Measurements from ENCODE around the gene CYTH1.

The CYTH1 gene

DNA sequence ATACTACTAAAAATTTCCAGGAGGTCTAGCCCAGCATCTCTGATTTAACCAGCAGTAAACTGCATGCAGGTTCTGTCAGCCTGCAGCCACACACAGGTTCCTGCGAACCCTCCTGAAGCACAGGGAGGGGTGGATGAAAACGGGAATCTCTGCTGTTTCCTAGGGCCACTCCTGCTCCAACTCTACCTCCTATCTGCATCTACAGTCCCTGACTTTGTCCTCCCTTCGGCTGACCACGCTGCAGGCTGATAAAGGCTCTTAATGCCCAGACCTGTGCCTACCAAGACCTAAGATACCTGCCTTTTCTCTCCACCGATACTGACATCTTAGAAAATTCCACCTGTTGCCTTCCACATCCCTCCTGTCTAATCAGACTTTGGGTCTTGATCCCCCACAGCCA lies 50.2 kb downstream of the CYTH1 start:
- no peak for DNase-seq

DNA sequence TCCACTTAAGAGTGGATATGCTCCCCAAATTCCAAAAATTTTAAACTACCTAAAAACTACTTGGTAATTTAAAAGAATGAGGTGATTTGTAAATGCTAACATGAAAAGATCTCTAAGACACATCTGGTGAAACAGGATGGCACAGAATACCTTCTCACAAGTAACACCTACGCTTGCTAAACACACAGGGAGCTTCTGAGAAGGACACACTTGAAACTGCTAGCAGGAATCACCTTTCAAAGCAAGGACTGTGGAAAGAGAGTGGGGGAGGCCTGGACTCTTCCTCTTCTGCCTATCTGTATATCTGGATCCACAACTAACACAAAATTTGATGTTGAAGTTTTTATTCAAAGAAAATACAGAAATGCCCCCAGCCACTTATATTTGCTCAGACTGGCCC lies 52.4 kb downstream of the CYTH1 start:
- DNase-seq = no peak

DNA sequence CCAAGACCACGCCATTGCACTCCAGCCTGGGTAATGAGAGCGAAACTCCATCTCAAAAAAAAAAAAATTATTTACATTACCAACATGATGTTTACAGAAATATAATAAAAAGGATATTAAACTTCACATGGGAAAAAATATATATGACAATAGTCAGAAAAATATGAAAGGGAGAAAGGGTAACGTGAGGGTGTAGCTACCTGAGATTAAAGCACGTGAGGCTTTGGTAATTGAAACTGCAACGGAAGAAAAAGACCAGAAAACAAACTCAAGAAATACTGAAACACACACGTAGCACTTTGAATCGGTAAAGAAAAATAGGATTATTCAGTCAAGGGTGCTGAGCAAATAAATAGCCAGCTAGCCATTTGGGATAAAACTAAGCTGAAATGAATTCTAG lies 53.6 kb downstream of the CYTH1 start:
- no peak for DNase-seq

DNA sequence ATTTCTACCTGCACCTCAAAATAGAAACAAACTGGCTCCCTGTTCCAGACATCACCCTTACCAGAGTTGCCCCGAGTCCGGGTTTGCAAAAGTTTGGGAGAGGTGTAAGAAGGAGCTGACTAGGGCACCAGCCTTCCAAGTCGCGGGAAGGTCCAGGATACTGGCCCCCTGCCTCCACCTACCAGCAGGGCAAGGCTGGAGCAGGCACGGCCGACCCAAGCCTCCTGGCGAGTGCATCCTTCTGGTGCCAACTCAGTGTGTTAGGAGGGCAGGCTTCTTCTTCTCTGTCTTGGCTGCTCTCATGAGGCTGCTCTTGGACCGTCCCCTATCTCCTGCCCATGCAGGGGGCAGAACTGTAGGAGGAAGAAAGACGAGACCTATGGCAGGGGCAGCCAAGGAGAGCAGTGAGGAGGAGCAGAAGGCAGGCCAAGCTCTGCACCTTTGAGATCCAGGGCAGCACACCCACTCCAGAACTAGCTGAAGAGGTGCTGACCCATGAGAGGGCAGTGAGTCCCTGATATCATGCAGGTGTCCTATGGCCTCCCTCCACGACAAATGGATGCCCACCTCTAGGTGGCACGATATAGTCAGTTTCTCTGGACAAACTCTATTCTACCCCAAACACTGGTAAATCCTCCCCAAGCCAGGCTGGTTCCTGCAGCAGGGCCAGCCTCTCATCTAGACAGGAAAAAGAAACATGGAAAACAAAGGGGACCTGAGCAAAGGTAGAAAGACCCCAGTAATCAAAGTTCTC lies 54.4 kb downstream of the CYTH1 start:
- DNase-seq = no peak

DNA sequence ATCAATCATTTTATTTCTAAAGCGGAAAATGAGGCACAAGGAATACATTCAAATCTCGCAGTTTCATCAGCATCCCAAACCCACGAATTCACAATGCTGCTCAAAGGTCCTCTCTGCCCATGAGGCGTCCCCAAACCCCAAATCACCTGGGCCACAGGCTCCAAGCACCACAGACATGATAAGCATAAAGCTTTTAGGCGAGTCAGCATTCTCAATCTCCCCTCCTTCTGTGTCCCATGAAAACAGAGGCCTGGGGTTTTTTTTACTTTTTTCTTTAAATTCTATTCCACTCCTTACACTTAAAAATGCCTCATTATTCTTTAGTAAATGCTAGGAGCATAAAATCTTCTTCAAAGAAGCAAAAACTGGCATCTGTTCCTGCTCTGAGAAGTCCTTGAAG lies 55.0 kb downstream of the CYTH1 start:
- DNase-seq = no peak

DNA sequence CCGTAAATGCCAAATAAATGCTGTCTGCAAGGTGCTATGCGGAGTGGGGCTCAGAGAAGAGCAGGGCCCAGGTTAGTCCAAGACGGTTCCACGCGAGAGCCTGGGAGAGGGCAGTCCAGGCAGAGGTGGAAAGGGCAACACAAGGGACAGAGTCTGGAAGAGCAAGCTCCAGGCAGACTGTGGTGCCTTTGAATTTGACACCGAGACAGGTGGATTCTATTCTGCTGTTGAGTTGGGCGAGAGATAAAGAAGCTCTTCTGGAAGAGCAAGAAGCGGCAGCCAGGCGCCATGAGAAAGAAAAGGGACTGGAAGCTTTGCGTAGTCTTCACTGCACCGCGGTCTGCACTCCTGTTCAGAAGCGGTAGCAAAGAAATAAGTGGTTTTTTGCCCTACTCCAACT lies 55.6 kb downstream of the CYTH1 start:
- DNase-seq = no peak

DNA sequence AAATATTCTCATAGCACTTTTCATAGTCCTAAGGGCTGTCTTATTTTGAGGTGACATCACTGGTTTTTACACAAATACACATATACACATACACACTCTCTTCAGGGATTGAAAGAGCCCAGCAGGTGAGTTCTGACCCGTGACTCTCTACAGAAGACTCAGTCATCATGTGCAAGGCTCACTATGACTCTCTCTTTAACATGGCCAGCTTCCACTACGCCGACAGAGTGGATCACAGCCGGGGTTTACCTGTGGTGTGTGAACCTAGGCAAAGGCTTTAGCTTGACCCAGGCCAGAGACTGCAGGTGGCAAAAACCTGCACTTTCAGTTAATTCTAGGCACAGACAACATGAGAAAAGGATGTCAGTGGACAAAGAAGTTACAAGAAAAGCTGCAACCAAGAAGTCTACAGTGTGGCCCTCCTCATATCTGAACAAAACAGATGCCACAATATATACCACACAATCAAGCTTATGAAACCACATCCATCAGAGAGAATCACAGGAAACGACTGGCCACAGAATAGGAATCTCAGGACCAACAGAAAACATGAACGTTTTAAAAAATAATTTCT lies 56.5 kb downstream of the CYTH1 start:
- no peak for DNase-seq

DNA sequence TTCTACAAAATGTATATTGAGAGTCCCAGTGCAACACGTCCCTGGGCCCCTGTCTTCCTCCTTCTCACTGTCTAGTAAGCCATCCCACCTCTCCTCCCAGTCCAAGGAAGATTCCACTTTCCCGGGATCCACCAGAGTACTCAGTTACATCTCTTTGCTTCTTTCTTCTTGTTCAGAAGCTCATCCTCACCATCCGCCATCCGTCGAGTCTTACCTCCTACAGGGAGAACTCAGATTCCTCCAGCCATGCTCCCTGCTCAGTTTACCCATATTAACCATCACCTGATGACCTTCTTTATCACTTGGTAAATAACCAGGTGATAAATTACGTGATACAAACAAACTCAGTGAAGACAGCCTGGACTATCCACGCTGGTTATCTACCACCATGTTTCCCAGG lies 57.1 kb downstream of the CYTH1 start:
- no peak for DNase-seq

DNA sequence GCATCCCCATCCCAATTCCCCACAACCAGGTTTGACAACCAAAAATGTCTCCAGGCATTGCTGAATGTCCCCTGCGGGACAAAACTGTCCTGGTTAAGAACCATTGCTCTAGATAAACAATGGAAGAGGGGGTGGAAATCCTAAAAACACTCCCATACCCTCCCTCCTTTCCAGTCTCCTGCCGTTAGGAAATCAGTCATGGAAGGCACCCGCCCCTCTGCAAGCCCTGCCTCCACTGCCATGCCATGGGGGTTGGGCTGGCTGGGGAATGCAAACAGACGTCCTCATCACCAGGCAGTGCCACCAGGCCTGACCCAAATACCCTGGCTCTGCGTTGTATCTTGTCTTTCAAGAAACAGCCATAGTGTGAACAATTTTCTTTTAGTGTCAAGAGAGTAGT lies 57.5 kb downstream of the CYTH1 start:
- DNase-seq = no peak

DNA sequence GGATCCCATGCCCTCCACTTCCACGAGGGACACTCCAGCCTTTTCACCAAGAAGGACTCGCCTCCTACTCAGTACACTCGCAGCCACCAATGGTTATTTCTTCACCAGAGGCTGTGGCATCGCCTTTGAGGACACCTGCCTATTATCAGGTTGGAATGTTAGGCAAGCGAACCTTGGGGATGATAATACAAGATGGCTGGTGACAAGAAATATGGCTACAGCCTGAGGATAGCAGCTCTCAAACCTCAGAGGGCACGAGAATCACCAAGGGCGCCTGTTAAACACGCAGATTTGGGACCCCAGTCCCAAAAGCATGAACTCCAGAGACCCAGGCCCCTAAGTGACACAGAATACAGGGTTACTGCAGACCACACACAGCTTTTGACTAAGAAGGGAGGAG lies 58.1 kb downstream of the CYTH1 start:
- no peak for DNase-seq

DNA sequence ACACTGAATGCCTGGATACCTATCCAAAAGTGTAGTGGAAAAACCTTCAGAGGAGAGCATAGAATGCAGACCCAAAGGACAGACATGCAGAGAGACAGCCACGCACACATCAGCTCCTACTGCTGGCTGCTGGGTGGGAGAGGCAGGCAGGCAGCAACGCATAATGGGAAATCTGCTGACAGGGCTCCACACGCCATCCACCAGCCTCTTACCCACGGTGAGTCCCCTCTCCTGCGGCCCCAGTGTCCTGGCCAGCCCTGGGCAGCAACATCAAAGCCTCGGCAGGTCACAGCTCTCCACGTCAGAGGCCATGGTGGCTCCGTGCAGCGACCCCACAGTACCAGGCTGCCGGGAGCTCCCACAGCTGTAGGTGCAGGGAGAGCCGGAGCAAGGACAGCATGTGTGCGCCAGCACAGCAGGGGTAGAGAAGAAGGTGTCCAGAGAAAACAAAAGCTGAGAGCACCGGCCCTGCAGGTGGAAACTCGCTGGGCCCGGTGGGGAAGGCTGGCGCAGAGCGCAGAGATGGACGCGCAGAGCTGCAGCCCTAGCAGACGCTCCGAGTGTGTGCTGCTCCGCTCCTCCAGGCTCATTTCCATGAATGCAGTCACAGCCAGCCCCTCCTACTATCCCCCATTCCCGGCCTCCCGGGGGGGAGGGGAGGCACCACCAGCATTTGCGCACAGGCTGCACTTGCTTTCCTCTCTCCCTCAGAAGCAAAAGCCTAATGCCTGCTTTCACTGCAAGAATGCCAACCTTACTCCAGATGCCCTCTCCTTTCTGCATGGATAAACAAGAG lies 58.9 kb downstream of the CYTH1 start:
- DNase-seq = no peak

DNA sequence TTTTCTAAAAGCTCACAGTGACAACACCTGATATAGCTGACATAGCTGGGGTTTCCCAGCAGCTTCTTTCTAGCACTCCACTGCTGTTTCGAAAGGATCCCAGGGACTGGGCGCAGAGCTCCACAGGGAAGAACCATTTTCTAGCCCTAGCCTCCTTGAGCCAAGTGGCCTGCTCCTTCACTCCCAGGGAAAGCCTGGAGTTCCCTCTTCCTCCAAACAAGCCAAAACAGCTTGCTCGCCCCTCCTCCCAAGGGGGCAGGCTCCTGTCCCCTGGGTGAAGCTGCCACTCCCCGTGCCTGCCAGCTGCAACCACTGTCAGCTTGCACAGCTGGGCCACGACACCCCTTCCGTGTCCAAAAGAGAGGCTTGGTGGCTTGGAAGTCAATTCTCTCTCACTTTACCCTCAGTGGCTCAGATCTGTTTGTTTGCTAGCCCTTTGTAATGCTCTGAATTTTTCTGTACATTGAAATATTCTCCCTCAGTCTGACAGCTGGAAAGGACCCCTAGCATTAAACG lies 59.8 kb downstream of the CYTH1 start:
- DNase-seq = no peak

DNA sequence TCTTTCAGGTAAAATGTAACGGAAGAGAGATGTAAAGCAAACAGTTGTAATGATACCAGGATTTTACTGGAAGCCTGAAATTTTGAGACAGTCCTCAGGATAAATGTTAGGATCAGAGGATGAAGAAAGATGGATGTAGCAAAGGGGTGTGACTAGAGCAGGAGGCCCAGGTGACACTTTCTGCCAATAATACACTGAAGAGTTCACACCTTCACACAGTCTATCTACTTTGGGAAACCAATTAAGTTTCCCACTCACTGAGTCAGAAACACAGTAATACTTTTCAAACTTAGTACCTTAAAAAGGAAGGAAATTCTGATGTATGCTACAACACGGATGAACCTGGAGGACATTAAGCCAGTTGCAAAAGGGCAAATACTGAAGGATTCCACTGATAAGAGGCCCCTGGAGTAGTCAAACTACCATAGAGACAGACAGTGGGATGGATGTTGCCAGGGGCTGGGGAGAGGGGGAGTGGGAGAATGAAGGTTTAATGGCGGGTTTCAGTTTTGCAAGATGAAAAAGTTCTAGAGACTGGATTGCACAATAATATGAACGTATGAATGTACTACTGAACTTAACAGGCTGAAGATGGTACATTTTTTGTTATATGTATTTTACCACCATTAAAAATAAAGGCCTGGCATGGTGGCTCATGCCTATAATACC lies 62.3 kb downstream of the CYTH1 start:
- DNase-seq = no peak

DNA sequence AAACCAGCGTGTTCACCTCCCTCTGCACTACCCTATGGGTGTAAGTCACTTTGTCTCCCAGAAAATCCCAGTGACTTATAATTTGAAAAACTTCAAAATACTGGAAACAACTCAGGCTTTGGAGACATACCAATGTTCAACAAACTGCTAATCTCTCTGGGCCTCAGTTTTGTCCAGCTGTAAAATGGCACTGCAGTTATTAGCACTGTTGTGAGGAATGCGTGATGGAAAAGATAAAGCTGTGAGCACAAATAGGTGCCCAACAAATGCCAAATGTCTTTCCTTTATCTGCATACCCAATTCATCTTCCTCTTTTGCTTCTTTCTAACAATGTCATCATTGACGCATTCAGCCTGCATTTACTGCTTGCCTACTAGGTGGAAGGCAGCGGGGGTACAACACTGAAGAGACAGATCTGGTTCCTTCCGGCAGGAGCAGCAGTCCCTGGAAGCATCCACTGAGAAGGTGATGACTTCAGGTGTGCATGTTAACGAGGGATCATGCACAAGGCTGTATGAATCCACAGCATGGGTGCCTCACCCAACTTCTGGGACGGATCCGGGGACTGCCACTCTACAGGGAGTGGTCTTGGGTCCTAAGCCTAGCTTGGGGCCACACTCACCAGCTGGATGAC lies 63.4 kb downstream of the CYTH1 start:
- DNase-seq = no peak

DNA sequence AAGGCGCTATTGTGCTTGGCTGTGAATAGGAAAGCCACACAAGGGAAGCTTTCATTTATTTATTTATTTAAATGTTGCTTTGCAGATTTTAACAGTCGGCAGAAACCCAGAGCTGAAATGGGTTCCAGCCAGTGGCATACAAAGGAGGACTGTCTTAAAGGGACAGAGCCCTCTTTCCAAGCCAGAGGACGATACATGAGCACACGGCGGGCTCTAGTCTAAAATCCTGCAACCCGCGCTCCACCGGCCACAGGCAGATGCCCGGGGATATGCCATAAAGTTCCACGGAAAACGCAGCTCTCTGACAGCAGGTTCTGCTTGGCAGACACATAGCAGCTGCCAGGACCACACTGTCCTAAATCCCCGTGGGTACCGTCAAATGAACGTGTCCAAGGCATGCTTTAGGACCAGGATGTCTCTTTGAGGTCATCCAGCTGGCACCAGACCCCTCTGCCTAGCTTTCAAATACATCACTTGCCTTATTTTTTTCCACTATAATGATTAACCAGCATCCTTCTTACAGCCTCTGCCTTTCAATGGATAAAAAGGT lies 64.6 kb downstream of the CYTH1 start:
- peak; percentile 34 for DNase-seq

DNA sequence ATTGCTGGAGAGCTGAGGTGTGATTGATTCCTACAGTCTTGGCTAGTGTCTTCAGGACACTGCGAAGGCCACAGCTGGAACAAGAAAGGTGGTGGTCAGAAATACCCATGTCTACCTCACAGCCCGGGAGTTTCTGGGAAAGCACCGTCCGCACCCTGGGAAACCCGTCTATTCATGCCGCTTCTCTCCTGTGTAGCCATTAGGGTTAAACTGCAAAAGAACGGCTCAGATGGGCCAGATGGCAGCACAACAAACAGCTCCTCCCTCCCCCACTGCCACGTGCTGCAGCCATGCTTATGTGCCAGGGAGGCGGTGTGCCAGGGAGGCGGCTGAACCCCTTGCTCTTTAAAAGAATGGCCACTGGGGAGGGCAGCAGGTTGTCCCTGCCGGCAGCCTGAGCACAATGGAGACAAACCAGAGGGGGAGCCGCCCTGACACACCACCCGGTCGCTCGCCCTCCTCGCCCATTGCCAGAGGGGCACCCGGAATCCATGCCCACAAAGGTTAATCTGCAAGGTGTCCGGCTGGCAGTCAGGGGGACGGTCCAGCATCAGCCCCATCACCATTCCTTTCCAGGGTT lies 65.2 kb downstream of the CYTH1 start:
- DNase-seq = peak; percentile 84

DNA sequence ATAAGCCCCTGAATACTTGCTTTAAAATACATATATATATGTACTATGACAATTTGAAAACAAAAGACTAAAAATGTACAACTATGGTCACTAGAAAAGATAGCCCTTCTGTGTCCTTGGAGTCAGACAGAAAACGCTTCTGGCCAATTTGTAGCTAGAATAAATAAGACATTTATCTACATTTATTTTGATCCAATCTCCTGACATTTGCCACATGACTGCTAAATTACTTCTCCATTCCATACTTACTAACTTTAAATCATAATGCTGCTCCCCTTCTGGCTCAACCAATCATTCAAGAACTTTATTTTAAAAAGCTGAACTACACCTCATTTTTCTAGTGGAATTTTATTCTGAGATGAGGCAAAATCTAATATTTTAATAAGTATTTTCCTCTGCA lies 65.8 kb downstream of the CYTH1 start:
- DNase-seq = no peak

DNA sequence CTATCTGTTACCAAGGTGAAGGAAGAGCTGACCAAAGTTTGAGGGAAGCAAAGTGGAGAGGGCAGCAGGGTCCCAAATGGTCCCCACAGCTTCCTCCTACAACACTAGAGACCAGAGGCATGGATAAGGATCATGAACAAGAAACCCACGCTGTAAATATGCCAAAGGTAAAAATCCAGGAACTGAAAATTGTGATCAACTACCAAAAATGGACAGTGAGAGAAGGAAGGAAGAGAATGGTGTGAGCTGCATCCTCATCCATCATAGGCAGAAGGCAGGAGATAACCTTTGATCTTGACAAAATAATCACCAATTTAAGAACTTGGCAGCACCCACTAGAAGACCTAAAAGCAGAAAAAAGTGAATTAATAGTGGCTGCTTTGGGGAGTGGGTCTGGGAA lies 66.2 kb downstream of the CYTH1 start:
- DNase-seq = no peak

DNA sequence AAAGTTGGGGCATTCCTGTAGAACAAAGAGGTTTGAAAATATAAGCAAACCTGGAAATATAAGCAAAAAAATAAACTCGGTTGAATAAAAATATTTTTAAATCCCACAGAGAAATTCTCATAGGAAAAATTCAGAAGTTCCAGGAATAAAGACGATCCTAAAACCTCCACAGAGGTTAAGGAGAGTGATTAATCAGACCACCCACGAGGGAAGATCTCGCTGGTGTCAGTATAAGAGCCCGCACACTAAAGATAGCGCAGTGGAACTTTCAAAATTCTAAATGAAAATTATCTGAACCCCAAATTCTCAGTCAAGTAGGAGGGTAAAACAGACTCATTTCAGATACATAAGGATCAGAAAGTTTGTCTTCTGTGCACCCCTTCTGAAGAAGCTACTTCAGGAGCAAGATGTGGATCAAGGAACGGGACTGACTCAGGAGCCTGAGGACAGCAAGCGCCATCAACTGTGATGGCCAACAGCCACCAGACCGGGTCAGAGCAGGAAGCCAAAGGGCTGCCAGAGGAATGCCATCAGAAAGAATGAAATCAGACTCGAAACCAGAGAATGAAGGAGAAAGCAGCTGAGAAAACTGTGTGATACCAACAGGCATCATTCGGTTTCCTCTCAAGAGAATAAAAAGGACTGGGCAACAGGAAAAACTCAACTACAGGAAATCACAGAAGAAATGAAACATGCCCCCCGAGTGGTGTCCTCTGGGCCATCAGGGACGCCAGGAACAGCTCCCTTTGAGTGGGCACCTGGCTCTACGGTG lies 66.9 kb downstream of the CYTH1 start:
- DNase-seq = no peak

DNA sequence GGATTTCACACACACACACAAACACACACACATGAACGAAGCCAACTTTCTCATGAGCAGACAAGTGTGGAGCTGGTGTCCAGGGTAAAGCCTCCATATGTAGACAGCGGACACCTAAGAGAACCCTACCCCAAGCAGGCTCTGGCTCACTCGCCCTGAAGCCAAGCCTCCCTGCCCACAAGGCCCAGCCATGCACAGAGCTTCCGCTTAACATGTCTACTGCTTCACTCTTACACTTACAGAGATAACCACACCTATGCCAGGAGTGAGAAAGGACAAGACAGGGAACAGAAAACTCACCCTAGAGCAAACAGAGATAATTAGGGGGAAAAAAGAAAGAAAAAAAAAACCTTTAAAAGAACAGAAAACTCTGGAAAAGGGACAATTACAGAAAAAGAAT lies 67.5 kb downstream of the CYTH1 start:
- DNase-seq = no peak

DNA sequence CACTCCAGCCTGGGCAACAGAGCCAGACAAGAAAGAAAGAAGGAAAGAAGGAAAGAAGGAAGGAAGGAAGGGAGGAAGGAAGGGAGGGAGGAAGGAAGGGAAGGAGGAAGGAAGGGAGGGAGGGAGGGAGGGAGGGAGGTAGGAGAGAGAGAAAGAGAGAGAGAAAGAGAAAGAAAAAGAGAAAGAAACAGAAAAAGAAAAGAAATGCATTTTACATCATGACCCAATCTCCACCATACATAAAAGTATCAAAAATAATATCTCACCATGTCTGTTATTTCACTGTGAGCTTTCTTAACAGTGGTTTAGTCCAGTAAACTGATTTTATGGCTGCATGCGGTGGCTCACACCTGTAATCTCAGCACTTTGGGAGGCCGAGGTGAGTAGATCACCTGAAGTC lies 70.0 kb downstream of the CYTH1 start:
- DNase-seq = no peak

DNA sequence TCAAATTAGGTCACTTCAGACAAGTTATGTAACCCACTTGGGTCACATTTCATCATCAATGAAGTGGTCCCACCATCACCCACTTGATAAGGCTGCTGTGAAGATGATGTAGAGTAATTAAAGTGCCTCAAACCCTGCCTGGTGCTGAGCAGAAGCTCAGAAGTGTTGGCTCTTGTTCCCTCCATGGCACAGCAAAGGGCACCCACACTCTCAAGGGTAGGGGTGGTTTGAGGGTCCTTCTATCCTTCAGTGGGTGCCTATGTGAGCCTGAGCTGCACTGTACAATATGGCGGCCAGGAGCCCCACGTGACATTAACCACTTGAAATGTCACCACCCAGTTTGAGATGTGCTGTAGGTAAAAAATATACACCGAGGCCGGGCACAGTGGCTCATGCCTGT lies 71.5 kb downstream of the CYTH1 start:
- no peak for DNase-seq
